Endothelial cell of umbilical vein (primary cell): ENCODE results near the gene SH3PXD2A. TPM values are rescaled to one million over a fixed set of nuclear protein-coding genes. Genes with fewer than 3 reads are reported as not detected.
A peak's percentile ranks its signal among the peaks of the same experiment; 100 is the strongest.

Experiments used
- BruUV-seq: library from RNA; stranded (reverse); fragments of 400-500 nt; replicated peaks from 2 replicates; lab custom pipeline; 2021; lab: Mats Ljungman, UMichigan
- CTCF ChIA-PET: fragments of 300-600, 350-600 bp; sonication (Branson Sonifier 250); formaldehyde crosslinking; loops from one replicate; lab custom pipeline; 2021; ENCODE audit warnings: antibody characterized with exemption, inconsistent platforms; lab: Charles Lee
- POLR2A ChIA-PET: fragments of 300-600, 350-600 bp; sonication (Branson Sonifier 250); formaldehyde crosslinking; loops from one replicate; lab custom pipeline; 2021; ENCODE audit warnings: antibody characterized with exemption, inconsistent platforms; lab: Charles Lee
- DNase-seq: peaks from one replicate; pipeline ENCODE4 v3.0.0-alpha.2; 2011; ENCODE audit warnings: low read depth, low spot score
- FAIRE-seq: peaks from 2 replicates; lab custom pipeline; 2011; peaks lifted over from hg19 to GRCh38; lab: Jason Lieb, UNC
- H2AFZ ChIP-seq: 2 replicates; pipeline ENCODE4 v1.6.0; 2012; ENCODE audit warnings: low read depth, low read length, control low read depth, inconsistent platforms
- H3K27ac ChIP-seq: 2 replicates; pipeline ENCODE4 v1.5.1; 2011; ENCODE audit warnings: low read depth, mild to moderate bottlenecking, control low read depth, low read length, moderate library complexity; ENCODE audit not compliant: insufficient read depth
- H3K27me3 ChIP-seq, 2 experiments: 2 replicates each; pipeline versions ENCODE4 v1.6.0 to v1.6.1; 2011; ENCODE audit warnings: low read length in 2 of 2, mixed read lengths in 1 of 2; ENCODE audit not compliant: control insufficient read depth in 2 of 2, insufficient read depth in 2 of 2
- H3K36me3 ChIP-seq, 2 experiments: 2 replicates in 1 of 2; 3 replicates in 1 of 2; pipeline ENCODE4 v1.5.1; 2011; ENCODE audit warnings: low read length in 2 of 2, mild to moderate bottlenecking in 1 of 2, moderate library complexity in 1 of 2; ENCODE audit not compliant: control insufficient read depth in 2 of 2, insufficient read depth in 2 of 2; ENCODE audit errors: extremely low read depth in 1 of 2
- H3K4me1 ChIP-seq: 3 replicates; pipeline ENCODE4 v1.5.1; 2011; ENCODE audit warnings: mild to moderate bottlenecking, low read length; ENCODE audit not compliant: control insufficient read depth, insufficient read depth; ENCODE audit errors: extremely low read depth
- H3K4me2 ChIP-seq: 2 replicates; pipeline ENCODE4 v1.6.1; 2011; ENCODE audit warnings: low read length, control low read depth, mixed read lengths; ENCODE audit not compliant: insufficient read depth
- H3K4me3 ChIP-seq, 3 experiments: fragments of 200-600 bp in 1 of 3; sonication (generic), shearing (Covaris generic) in 1 of 3; replicated peaks in 1 of 3; 2 replicates each; pipeline ENCODE4 v1.5.1; 2011 to 2016; ENCODE audit warnings: control low read depth in 3 of 3, low read length in 3 of 3, mild to moderate bottlenecking in 2 of 3, inconsistent platforms in 1 of 3, low read depth in 1 of 3, moderate library complexity in 1 of 3; ENCODE audit not compliant: insufficient read depth in 1 of 3
- H3K79me2 ChIP-seq: 2 replicates; pipeline ENCODE4 v1.6.0; 2012; ENCODE audit warnings: low read length, inconsistent platforms; ENCODE audit not compliant: control insufficient read depth, insufficient read depth
- H3K9ac ChIP-seq: replicated peaks from 2 replicates; pipeline ENCODE3; 2011; ENCODE audit warnings: low read length, control low read depth; ENCODE audit not compliant: insufficient read depth; ENCODE audit errors: extremely low read depth
- H3K9me1 ChIP-seq: replicated peaks from 3 replicates; pipeline ENCODE4 v1.6.0; 2011; ENCODE audit warnings: mild to moderate bottlenecking, low read length; ENCODE audit not compliant: control insufficient read depth, insufficient read depth; ENCODE audit errors: extremely low read depth
- H3K9me3 ChIP-seq: replicated peaks from 2 replicates; pipeline ENCODE4 v1.5.1; 2012; ENCODE audit warnings: low read length, inconsistent platforms; ENCODE audit not compliant: control insufficient read depth, insufficient read depth
- H4K20me1 ChIP-seq: replicated peaks from 2 replicates; pipeline ENCODE3; 2011; ENCODE audit warnings: mild to moderate bottlenecking, low read length; ENCODE audit not compliant: control insufficient read depth, insufficient read depth; ENCODE audit errors: extremely low read depth
- CTCF ChIP-seq, 2 donors: IDR thresholded peaks; 1 replicate in 1 of 2; 2 replicates in 1 of 2; pipeline ENCODE4 v1.5.1; 2011; ENCODE audit warnings: low read length in 2 of 2, mild to moderate bottlenecking in 2 of 2, moderate library complexity in 2 of 2, control low read depth in 1 of 2, inconsistent platforms in 1 of 2, low read depth in 1 of 2; ENCODE audit not compliant: insufficient read depth in 1 of 2; ENCODE audit errors: extremely low read depth in 1 of 2
- EZH2 ChIP-seq: IDR thresholded peaks from 2 replicates; pipeline ENCODE4 v1.6.1; 2012; ENCODE audit warnings: borderline replicate concordance, low read depth, mild to moderate bottlenecking, moderate library complexity, low read length, inconsistent platforms; ENCODE audit not compliant: severe bottlenecking
- FOS ChIP-seq: IDR thresholded peaks from 2 replicates; pipeline ENCODE4 v1.6.1; 2011; ENCODE audit warnings: mild to moderate bottlenecking, low read length, moderate library complexity, borderline replicate concordance; ENCODE audit not compliant: insufficient read depth
- GATA2 ChIP-seq: IDR thresholded peaks from 2 replicates; pipeline ENCODE4 v1.7.0; 2011; ENCODE audit warnings: low read depth, mild to moderate bottlenecking, moderate library complexity, mixed read lengths, low read length; ENCODE audit not compliant: insufficient read length, insufficient read depth
- JUN ChIP-seq: IDR thresholded peaks from 2 replicates; pipeline ENCODE4 v1.6.1; 2011; ENCODE audit warnings: borderline replicate concordance, low read depth; ENCODE audit not compliant: insufficient read length, insufficient read depth
- MYC ChIP-seq: IDR thresholded peaks from one replicate; pipeline ENCODE4 v1.6.1; 2011; ENCODE audit warnings: mild to moderate bottlenecking, low read depth, low read length
- POLR2A ChIP-seq: IDR thresholded peaks from 2 replicates; pipeline ENCODE4 v1.6.1; 2012; ENCODE audit warnings: low read depth, mild to moderate bottlenecking, control low read depth, low read length
- POLR2AphosphoS5 ChIP-seq: IDR thresholded peaks from 2 replicates; pipeline ENCODE4 v1.6.1; 2012; ENCODE audit warnings: low read depth, mild to moderate bottlenecking, control low read depth, low read length, moderate library complexity; ENCODE audit not compliant: insufficient read depth
- dilution Hi-C: fragments of 300-500 bp; cut with MboI; formaldehyde crosslinking; loops from one replicate; pipeline ENCODE4 v1.15.0; 2019; ENCODE audit warnings: low sequenced_read_pairs; ENCODE audit not compliant: extremely low pct_ligation_motif_present
- intact Hi-C: fragments of 100-400 bp; cut with micrococcal nuclease; formaldehyde crosslinking; loops from one replicate; pipeline ENCODE4 v1.10.0; 2022
- polyA plus RNA-seq, 4 experiments: library from polyadenylated mRNA; depleted of rRNA in 3 of 4; stranded (reverse) in 3 of 4; unstranded in 1 of 4; fragments of >200 nt; gene quantifications; 2 replicates each; pipeline versions ENCODE4 v1.2.1 to v1.2.3, GENCODE V29; 2011 to 2012; ENCODE audit warnings: missing spikeins in 1 of 4
- total RNA-seq: library from RNA; stranded (reverse); gene quantifications from 2 replicates; pipeline ENCODE4 v1.2.3, GENCODE V29; 2021
- TF ChIP-seq, protein P1 (sequence below): IDR thresholded peaks from 2 replicates; pipeline ENCODE4 v1.6.1; 2011; ENCODE audit not compliant: insufficient read depth, insufficient read length

SH3PXD2A gene
- total and polyA plus RNA-seq, 2 donors (not counting 3 experiments of a cell fraction or from before 2014, with no cell fraction given): 1.4 to 5.1 TPM

GRCh38 chr10:103555712-103556111 is 299.7 kb downstream of the SH3PXD2A start:
- Histone ChIP-seq H2AFZ (no peak overlapping the region), H3K27me3 (peaks cover 19 to 25% of the 10 kb centered on the region in 2 experiments), H4K20me1 (no peaks in the 10 kb centered on the region), H3K27ac (no peak overlapping the region), H3K4me3 (no peak overlapping the region), H3K36me3 (no peaks in the 10 kb centered on the region), H3K4me1 (no peaks in the 10 kb centered on the region), H3K4me2 (no peak overlapping the region), H3K9me3 (no peaks in the 10 kb centered on the region), H3K79me2 (no peaks in the 10 kb centered on the region), H3K9me1 (no peaks in the 10 kb centered on the region), H3K9ac (no peak overlapping the region)
- no TSS peak for BruUV-seq
- POLR2A ChIA-PET: no interaction called here
- FAIRE-seq: no peak
- CTCF ChIA-PET: interaction anchor here (1.8 kb wide), 1 partner anchor 8 kb away, joined by 8 read pairs; no protein-coding TSS in a partner anchor
- TF ChIP-seq EZH2 (no peak), GATA2 (no peak), MYC (no peak)
- intact Hi-C loops: no loop called here
- DNase-seq: no peak
- dilution Hi-C loops: no loop called here

DNA sequence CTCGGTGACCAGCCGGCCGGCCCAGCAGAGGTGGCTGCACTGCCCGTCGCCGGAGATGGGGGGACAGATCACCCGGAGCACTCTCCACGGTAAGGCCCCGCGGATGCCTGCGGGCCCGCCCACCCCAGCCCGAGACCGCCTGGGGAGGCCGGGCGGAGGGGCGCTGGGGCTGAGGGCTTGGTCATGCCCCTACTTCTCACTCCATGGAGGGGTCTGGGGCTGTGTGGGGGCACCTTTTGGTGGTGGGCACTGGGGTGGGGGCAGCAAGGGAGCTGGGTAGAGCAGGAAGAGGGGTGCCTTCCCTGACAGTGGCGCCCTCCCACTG is 300.1 kb downstream of the SH3PXD2A start:
- H3K27me3 ChIP-seq: peaks cover 19 to 25% of the 10 kb centered on the region in 2 experiments
- no peaks in the 10 kb centered on the region for H3K9me1 ChIP-seq
- POLR2A ChIA-PET: no interaction called here
- no peak overlapping the region for H3K27ac ChIP-seq
- TF ChIP-seq EZH2: no peak
- TF ChIP-seq MYC: no peak
- TF ChIP-seq CTCF (IDR thresholded peaks at IDR 0.05; ENCODE audit: extremely low read depth in 1 of 2, insufficient read depth in 1 of 2, low read depth in 1 of 2, low read length in 2 of 2): no peak
- TF ChIP-seq, protein P1, sequence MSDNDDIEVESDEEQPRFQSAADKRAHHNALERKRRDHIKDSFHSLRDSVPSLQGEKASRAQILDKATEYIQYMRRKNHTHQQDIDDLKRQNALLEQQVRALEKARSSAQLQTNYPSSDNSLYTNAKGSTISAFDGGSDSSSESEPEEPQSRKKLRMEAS: no peak
- TF ChIP-seq POLR2AphosphoS5: no peak
- no peak for TF ChIP-seq FOS
- TF ChIP-seq JUN: no peak
- no peak for TF ChIP-seq POLR2A
- TF ChIP-seq GATA2: no peak
- H3K4me1 ChIP-seq: no peaks in the 10 kb centered on the region
- H4K20me1 ChIP-seq: no peaks in the 10 kb centered on the region
- H3K36me3 ChIP-seq: no peaks in the 10 kb centered on the region
- FAIRE-seq: no peak
- dilution Hi-C loops (no loop called here), intact Hi-C loops (no loop called here)
- CTCF ChIA-PET: interaction anchor here (1.8 kb wide), 1 partner anchor 9 kb away, joined by 8 read pairs; no protein-coding TSS in a partner anchor
- no peak overlapping the region for H2AFZ ChIP-seq
- H3K4me3 ChIP-seq: peak overlapping the region in 1 of 3 experiments; percentile 25
- no peaks in the 10 kb centered on the region for H3K9me3 ChIP-seq
- no TSS peak for BruUV-seq
- H3K4me2 ChIP-seq: no peak overlapping the region
- DNase-seq: no peak
- H3K79me2 ChIP-seq: no peaks in the 10 kb centered on the region
- no peak overlapping the region for H3K9ac ChIP-seq
